Stomach (tissue), 9 donors: ENCODE measurements around the gene PNMA8B. TPM values are rescaled to one million over a fixed set of nuclear protein-coding genes. Genes with fewer than 3 reads are reported as not detected.

ENCODE experiments used
- DNase-seq, 2 donors: peaks; one replicate each; pipeline versions ENCODE4 v3.0.0 to v3.0.0-alpha.2; 2013 to 2019
- H3K27ac ChIP-seq, 5 donors: fragments of 200-600 bp in 4 of 5; sonication (generic) in 4 of 5; one replicate each; pipeline ENCODE4 v1.5.1; 2013 to 2019; ENCODE audit warnings: mild to moderate bottlenecking in 1 of 5, moderate library complexity in 1 of 5
- H3K27me3 ChIP-seq, 3 donors: fragments of 200-600 bp; sonication (generic); one replicate each; pipeline ENCODE4 v1.5.1; 2017 to 2019; ENCODE audit warnings: mixed run types in 1 of 3
- H3K36me3 ChIP-seq, 4 donors: fragments of 200-600 bp; sonication (generic); 1 replicate in 3 of 4; 2 replicates in 1 of 4; pipeline ENCODE4 v1.5.1; 2016 to 2019
- H3K4me1 ChIP-seq, 4 donors: fragments of 200-600 bp; sonication (generic); one replicate each; pipeline ENCODE4 v1.5.1; 2016 to 2019
- H3K4me3 ChIP-seq, 4 donors: fragments of 200-600 bp; sonication (generic) in 3 of 4; one replicate each; pipeline ENCODE4 v1.5.1; 2016 to 2019; ENCODE audit warnings: mild to moderate bottlenecking in 1 of 4
- H3K9me3 ChIP-seq, 4 donors: fragments of 200-600 bp; sonication (generic); one replicate each; pipeline ENCODE4 v1.5.1; 2016 to 2019
- EP300 ChIP-seq: sonication (generic); formaldehyde crosslinking; IDR thresholded peaks from one replicate; pipeline ENCODE4 v1.6.1; 2017; ENCODE audit warnings: antibody characterized with exemption
- POLR2A ChIP-seq, 4 donors: fragments of 450-650 bp; IDR thresholded peaks; one replicate each; pipeline ENCODE4 v1.6.1; 2016; ENCODE audit warnings: antibody characterized with exemption in 4 of 4, control low read depth in 2 of 4, mild to moderate bottlenecking in 1 of 4, moderate library complexity in 1 of 4
- POLR2AphosphoS5 ChIP-seq, 3 donors: sonication (generic); formaldehyde crosslinking; IDR thresholded peaks; one replicate each; pipeline ENCODE4 v1.6.1; 2016; ENCODE audit warnings: antibody characterized with exemption in 3 of 3
- WGBS, 5 donors: extraction: QIAGEN DNeasy Blood & Tissue Kit in 3 of 5; methylation state at CpG; one replicate each; pipeline versions ENCODE4 v1.1.5 to v1.1.7; 2013 to 2018; 5-methylcytosine and 5-hydroxymethylcytosine counted together
- intact Hi-C: fragments of 100-400 bp; cut with DNase I; formaldehyde crosslinking; loops from one replicate; pipeline ENCODE4 v1.15.1; 2023; ENCODE audit warnings: low total_unique reads
- polyA plus RNA-seq, 3 donors: library from polyadenylated mRNA; stranded (reverse); fragments of 200-250 nt; gene quantifications; one replicate each; pipeline ENCODE4 v1.2.3, GENCODE V29; 2013
- total RNA-seq, 5 donors: library from RNA; depleted of rRNA; stranded (reverse); fragments of >200 nt; gene quantifications; one replicate each; pipeline versions ENCODE4 v1.1.0 to v1.2.3, GENCODE V29; 2014 to 2016
- TF ChIP-seq, protein P1 (sequence below), 7 experiments: fragments of 450-650 bp in 4 of 7; fragments of 200-600 bp in 3 of 7; sonication (generic) in 3 of 7; IDR thresholded peaks; one replicate each; pipeline ENCODE4 v1.5.1; 2016 to 2019; ENCODE audit warnings: antibody characterized with exemption in 7 of 7, control low read depth in 2 of 7, mild to moderate bottlenecking in 1 of 7
- donor health status: healthy with polysubstance abuse.
- donor health status: Bipolar disorder and iron deficiency.
- donor health status: healthy.

Gene PNMA8B
- total and polyA plus RNA-seq, 8 donors, result under 0.01 to 4.1 (median 0.76) TPM; not detected in 1

DNA sequence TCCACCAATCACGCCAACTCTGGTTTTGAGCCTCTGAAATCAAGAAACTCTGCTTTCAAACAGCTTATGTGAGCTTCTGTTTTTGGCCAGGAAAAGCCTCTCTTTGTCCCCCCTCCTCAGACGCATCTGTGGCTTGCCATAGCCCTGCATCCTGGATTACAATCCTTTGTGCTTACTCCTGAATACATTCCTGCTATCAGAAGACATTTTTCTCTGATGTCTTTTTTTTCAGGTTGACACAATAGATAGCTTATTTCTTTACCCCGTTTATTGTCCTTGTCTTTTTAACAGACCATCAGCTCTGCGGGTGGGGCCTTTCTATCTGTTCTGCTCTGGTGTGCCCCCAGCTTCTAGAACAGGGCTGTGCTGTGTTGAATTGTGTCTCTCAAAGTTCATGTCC lies 11.0 kb downstream of the PNMA8B start:
- no peaks in the 10 kb centered on the region for H3K36me3 ChIP-seq
- TF ChIP-seq, protein P1, sequence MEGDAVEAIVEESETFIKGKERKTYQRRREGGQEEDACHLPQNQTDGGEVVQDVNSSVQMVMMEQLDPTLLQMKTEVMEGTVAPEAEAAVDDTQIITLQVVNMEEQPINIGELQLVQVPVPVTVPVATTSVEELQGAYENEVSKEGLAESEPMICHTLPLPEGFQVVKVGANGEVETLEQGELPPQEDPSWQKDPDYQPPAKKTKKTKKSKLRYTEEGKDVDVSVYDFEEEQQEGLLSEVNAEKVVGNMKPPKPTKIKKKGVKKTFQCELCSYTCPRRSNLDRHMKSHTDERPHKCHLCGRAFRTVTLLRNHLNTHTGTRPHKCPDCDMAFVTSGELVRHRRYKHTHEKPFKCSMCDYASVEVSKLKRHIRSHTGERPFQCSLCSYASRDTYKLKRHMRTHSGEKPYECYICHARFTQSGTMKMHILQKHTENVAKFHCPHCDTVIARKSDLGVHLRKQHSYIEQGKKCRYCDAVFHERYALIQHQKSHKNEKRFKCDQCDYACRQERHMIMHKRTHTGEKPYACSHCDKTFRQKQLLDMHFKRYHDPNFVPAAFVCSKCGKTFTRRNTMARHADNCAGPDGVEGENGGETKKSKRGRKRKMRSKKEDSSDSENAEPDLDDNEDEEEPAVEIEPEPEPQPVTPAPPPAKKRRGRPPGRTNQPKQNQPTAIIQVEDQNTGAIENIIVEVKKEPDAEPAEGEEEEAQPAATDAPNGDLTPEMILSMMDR (IDR thresholded peaks at IDR 0.05), result no peak
- TF ChIP-seq EP300 (no peak), POLR2A (IDR thresholded peaks at IDR 0.05) (no peak), POLR2AphosphoS5 (IDR thresholded peaks at IDR 0.05) (no peak)
- WGBS, 5 donors, result 58 to 64% (median 62%) methylated on average over 4 of the region's 4 CpGs
- peaks cover 18 to 30% (median 19%) of the 10 kb centered on the region in 4 donors for H3K4me1 ChIP-seq
- no peak overlapping the region for H3K4me3 ChIP-seq
- no peaks in the 10 kb centered on the region for H3K9me3 ChIP-seq
- no peak overlapping the region for H3K27ac ChIP-seq
- peaks cover 0 to 61% (median 25%) of the 10 kb centered on the region in 3 donors for H3K27me3 ChIP-seq
- no peak for DNase-seq
- intact Hi-C loops, result loop anchor here (5.0 kb wide), 1 partner anchor 92 kb away; no protein-coding TSS in a partner anchor

DNA sequence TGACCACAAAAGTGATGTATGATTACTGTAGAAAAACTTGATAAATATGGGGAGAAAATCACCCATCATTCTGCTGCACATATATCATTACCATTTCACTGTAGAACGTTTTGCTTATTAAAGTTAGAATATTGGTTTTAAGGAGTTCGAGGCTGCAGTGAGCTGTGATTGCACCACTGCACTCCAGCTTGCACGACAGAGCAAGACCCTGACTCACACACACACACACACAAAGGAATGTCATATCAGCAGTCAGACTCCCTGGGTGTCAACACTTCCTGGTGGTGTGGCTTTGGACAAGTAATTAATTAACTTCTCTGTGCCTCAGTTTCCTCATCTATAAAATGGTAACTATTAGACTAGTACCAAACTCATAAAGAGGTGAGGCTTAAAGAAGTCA lies 13.0 kb downstream of the PNMA8B start:
- WGBS, 5 donors, result 33 to 45% (median 37%) methylated on average over 3 of the region's 3 CpGs
- H3K27ac ChIP-seq, result no peak overlapping the region
- H3K4me3 ChIP-seq, result no peak overlapping the region
- no peaks in the 10 kb centered on the region for H3K36me3 ChIP-seq
- TF ChIP-seq POLR2A (IDR thresholded peaks at IDR 0.05) (no peak), EP300 (no peak), POLR2AphosphoS5 (IDR thresholded peaks at IDR 0.05) (no peak)
- TF ChIP-seq, protein P1 (IDR thresholded peaks at IDR 0.05), result no peak
- no peaks in the 10 kb centered on the region for H3K9me3 ChIP-seq
- intact Hi-C loops, result no loop called here
- DNase-seq, result peak in 1 of 2 donors; percentile 11
- peaks cover 0 to 58% (median 7%) of the 10 kb centered on the region in 3 donors for H3K27me3 ChIP-seq
- H3K4me1 ChIP-seq, result peaks cover 5 to 15% (median 6%) of the 10 kb centered on the region in 4 donors

DNA sequence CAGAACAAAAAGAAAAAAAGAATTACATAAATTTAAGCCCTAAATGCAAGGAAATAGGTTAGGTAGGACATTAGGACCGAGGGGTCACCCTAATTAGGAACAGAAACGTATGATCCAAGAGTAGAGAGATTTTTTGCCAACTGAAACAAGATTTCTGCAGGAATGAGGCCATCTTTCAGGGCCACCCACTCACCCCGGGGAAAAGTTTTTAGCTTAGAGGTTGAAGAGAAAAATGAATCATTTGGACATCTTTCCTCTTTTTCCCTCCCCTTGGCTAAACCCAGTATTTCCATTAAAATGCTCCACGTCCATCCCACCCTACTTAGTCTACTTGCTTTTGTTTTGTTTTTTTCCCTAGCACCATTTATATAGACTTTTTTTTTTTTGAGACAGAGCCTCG lies 13.7 kb downstream of the PNMA8B start:
- peak overlapping the region in 4 of 5 donors; percentile 1 to 77 (median 73) for H3K27ac ChIP-seq
- DNase-seq, result peak in 1 of 2 donors; percentile 83
- no peak for TF ChIP-seq POLR2A (IDR thresholded peaks at IDR 0.05)
- TF ChIP-seq, protein P1 (IDR thresholded peaks at IDR 0.05), result no peak
- no peak for TF ChIP-seq EP300
- no peak for TF ChIP-seq POLR2AphosphoS5 (IDR thresholded peaks at IDR 0.05)
- peaks cover 0 to 8% (median 0%) of the 10 kb centered on the region in 4 donors for H3K4me1 ChIP-seq
- no peaks in the 10 kb centered on the region for H3K9me3 ChIP-seq
- 40 to 68% (median 55%) methylated on average over 5 of the region's 5 CpGs for WGBS, 5 donors
- H3K27me3 ChIP-seq, result peaks cover 0 to 58% (median under 1%) of the 10 kb centered on the region in 3 donors
- H3K4me3 ChIP-seq, result no peak overlapping the region
- no peaks in the 10 kb centered on the region for H3K36me3 ChIP-seq
- intact Hi-C loops, result no loop called here

DNA sequence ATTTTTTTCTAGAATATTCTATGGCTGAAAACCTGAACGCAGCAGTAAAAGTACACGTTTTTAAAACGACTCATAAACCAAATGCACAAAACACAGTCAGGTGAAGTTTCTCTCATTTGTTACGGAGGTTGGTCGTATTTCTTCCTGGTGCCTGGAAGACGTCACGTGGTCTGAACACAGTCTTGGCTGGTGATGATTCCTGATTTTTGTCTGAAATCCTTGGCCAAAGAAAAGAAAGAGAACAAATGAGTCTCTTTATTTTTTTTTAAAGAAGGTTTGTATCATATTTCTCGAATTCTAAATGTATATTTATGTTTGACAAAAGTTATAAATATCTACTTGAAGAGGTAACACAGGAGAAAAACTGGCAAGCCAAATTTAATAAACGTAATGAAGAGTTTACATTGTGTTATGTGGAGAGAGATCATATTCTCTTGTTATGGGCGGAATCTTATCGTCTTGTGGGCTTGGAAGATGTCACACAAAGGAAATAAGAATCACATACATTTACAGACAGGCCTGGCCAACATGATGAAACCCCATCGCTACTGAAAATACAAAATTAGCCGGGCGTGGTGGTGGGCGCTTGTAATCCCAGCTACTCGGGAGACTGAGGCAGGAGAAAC lies 14.3 kb downstream of the PNMA8B start:
- 55 to 69% (median 67%) methylated on average over 16 of the region's 16 CpGs for WGBS, 5 donors
- peak in 1 of 2 donors; percentile 64 for DNase-seq
- intact Hi-C loops, result no loop called here
- H3K4me1 ChIP-seq, result peaks cover 0 to 7% (median 0%) of the 10 kb centered on the region in 4 donors
- TF ChIP-seq POLR2AphosphoS5 (IDR thresholded peaks at IDR 0.05), result no peak
- no peak for TF ChIP-seq EP300
- TF ChIP-seq POLR2A (IDR thresholded peaks at IDR 0.05), result no peak
- TF ChIP-seq, protein P1 (IDR thresholded peaks at IDR 0.05), result no peak
- H3K9me3 ChIP-seq, result no peaks in the 10 kb centered on the region
- H3K27ac ChIP-seq, result peak overlapping the region; percentile 1 to 77 (median 73)
- H3K4me3 ChIP-seq, result no peak overlapping the region
- H3K36me3 ChIP-seq, result no peaks in the 10 kb centered on the region
- H3K27me3 ChIP-seq, result peaks cover 0 to 55% (median 0%) of the 10 kb centered on the region in 3 donors
